Right lobe of liver (tissue), 6 donors: ENCODE results near the gene MAF. TPM values are rescaled to one million over a fixed set of nuclear protein-coding genes. Genes with fewer than 3 reads are reported as not detected.
A peak's percentile ranks its signal among the peaks of the same experiment; 100 is the strongest.

Experiments
- ATAC-seq, 4 donors: fragments of 200-7000 bp; cut with Tn5 transposase; one replicate each; pipeline ENCODE4 v1.9.1; 2020; ENCODE audit warnings: mild to moderate bottlenecking in 4 of 4, moderate library complexity in 4 of 4
- DNase-seq, 3 donors: peaks; one replicate each; pipeline ENCODE4 v3.0.0-alpha.2; 2020
- H3K27ac ChIP-seq, 3 donors: fragments of 200-600 bp; one replicate each; pipeline ENCODE4 v1.8.0; 2022
- H3K27me3 ChIP-seq, 2 donors: fragments of 200-600 bp; one replicate each; pipeline ENCODE4 v1.8.0; 2022
- H3K36me3 ChIP-seq, 4 donors: fragments of 200-600 bp; sonication (generic) in 1 of 4; one replicate each; pipeline versions ENCODE4 v1.5.1 to v1.8.0; 2017 to 2022; ENCODE audit warnings: control low read depth in 1 of 4
- H3K4me1 ChIP-seq, 4 donors: fragments of 200-600 bp; sonication (generic) in 1 of 4; one replicate each; pipeline versions ENCODE4 v1.5.1 to v1.8.0; 2017 to 2022; ENCODE audit warnings: control low read depth in 1 of 4
- H3K4me3 ChIP-seq, 3 donors: fragments of 200-600 bp; one replicate each; pipeline ENCODE4 v1.8.0; 2022
- H3K9me3 ChIP-seq, 4 donors: fragments of 200-600 bp; sonication (generic) in 1 of 4; one replicate each; pipeline versions ENCODE4 v1.5.1 to v1.8.0; 2017 to 2022; ENCODE audit warnings: control low read depth in 1 of 4
- POLR2A ChIP-seq: fragments of 450-650 bp; IDR thresholded peaks from one replicate; pipeline ENCODE4 v1.6.1; 2017; ENCODE audit warnings: antibody characterized with exemption, mild to moderate bottlenecking
- WGBS: methylation state at CpG from one replicate; pipeline ENCODE4 v1.1.6; 2018; ENCODE audit warnings: low coverage, low lambda C conversion rate; ENCODE audit not compliant: insufficient coverage; ENCODE audit errors: missing lambda C conversion rate; 5-methylcytosine and 5-hydroxymethylcytosine counted together
- intact Hi-C, 2 donors: fragments of 100-400 bp; cut with DNase I; formaldehyde crosslinking; loops; one replicate each; pipeline versions ENCODE4 v1.11.2 to v1.14.1; 2022
- total RNA-seq, 6 experiments: library from RNA; depleted of rRNA in 2 of 6; stranded (reverse); fragments of >200 nt in 2 of 6; fragmentation: NEBNext Ultra II Directional in 3 of 6; extraction: Animal tissue kit (Norgen Biotek cat#: 25700) in 3 of 6; gene quantifications; one replicate each; pipeline versions ENCODE4 v1.1.0 to v1.2.4, GENCODE V29; 2016 to 2023
- TF ChIP-seq, protein P1 (sequence below), 4 donors: fragments of 200-600 bp in 3 of 4; fragments of 450-650 bp in 1 of 4; IDR thresholded peaks; one replicate each; pipeline versions ENCODE4 v1.5.1 to v1.8.0; 2016 to 2022; ENCODE audit warnings: antibody characterized with exemption in 4 of 4, mild to moderate bottlenecking in 2 of 4
- donor health status: DM: no; HTN: yes; CAD: no.
- donor health status: DM: no; HTN: no; CAD: no.
- donor health status: DM: no; HTN: no; CAD: no.
- donor health status: DM: no; HTN: yes; CAD: no.
- donor health status: DM: no; HTN: yes; CAD: no.

Gene MAF
- total RNA-seq, 6 experiments from 2014 or later = 19.0 to 43.8 (median 27.7) TPM

GRCh38 chr16:79598063-79598347 is 2.5 kb downstream of the MAF start:
- no peak for ATAC-seq
- intact Hi-C loops = no loop called here
- 10% methylated on average over 3 of the region's 3 CpGs for WGBS
- Histone ChIP-seq H3K4me1 (peaks cover 0 to 44% (median 5%) of the 10 kb centered on the region in 4 donors), H3K36me3 (no peaks in the 10 kb centered on the region), H3K27ac (peak overlapping the region; percentile 81 to 91 (median 85)), H3K27me3 (no peaks in the 10 kb centered on the region), H3K4me3 (peak overlapping the region; percentile 70 to 72 (median 70)), H3K9me3 (no peaks in the 10 kb centered on the region)
- DNase-seq = no peak
- TF ChIP-seq, protein P1, sequence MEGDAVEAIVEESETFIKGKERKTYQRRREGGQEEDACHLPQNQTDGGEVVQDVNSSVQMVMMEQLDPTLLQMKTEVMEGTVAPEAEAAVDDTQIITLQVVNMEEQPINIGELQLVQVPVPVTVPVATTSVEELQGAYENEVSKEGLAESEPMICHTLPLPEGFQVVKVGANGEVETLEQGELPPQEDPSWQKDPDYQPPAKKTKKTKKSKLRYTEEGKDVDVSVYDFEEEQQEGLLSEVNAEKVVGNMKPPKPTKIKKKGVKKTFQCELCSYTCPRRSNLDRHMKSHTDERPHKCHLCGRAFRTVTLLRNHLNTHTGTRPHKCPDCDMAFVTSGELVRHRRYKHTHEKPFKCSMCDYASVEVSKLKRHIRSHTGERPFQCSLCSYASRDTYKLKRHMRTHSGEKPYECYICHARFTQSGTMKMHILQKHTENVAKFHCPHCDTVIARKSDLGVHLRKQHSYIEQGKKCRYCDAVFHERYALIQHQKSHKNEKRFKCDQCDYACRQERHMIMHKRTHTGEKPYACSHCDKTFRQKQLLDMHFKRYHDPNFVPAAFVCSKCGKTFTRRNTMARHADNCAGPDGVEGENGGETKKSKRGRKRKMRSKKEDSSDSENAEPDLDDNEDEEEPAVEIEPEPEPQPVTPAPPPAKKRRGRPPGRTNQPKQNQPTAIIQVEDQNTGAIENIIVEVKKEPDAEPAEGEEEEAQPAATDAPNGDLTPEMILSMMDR (IDR thresholded peaks at IDR 0.05) = no peak
- no peak for TF ChIP-seq POLR2A

DNA sequence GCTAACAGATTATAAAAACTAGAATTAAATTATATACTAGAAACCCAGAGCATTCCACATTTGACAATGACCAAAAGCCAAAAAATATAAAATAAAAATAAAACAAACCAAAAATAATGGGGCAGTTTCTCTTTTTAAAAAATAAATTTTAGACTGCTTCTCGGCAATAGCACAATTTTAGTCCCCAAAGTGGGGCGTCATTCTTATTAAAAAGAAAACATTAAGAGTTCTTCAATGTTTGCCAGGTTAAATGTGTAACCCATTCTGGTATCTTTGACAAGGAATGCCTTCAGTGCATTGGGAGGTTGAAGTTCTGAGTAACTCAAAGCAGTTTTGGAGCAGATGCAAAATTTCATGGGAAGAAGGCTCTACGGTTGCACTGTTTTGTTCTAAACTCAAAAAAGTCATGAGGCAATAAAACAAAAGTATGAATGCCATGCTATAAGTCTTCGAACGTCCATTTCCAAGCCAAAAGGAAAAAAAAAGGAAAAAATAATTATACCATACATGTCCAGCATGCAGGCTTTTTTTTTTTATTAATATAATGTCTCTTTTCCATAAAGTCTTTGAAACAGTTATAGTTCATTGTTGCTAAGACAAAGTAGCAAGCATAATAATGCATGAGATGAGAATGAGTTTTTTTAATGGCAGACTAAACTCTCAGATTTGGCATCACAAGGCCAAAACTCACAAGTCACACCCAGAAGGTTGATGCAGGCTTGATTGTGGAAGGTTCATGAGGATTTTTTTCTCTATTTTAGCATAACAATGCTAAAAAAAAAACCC is 3.1 kb downstream of the MAF start:
- intact Hi-C loops = no loop called here
- Histone ChIP-seq H3K4me3 (peak overlapping the region; percentile 70 to 72 (median 70)), H3K36me3 (no peaks in the 10 kb centered on the region), H3K27me3 (no peaks in the 10 kb centered on the region), H3K27ac (peak overlapping the region; percentile 81 to 91 (median 85)), H3K9me3 (no peaks in the 10 kb centered on the region), H3K4me1 (peaks cover 0 to 44% (median 7%) of the 10 kb centered on the region in 4 donors)
- ATAC-seq (no peak), DNase-seq (no peak)
- TF ChIP-seq, protein P1 (IDR thresholded peaks at IDR 0.05) = peak in 1 of 4 donors; percentile 4
- no peak for TF ChIP-seq POLR2A
- 4% methylated on average over 5 of the region's 5 CpGs for WGBS

GRCh38 chr16:79595931-79596450 is 4.5 kb downstream of the MAF start:
- peak overlapping the region; percentile 81 to 91 (median 85) for H3K27ac ChIP-seq
- WGBS = 37% methylated on average over 7 of the region's 7 CpGs
- no peak for ATAC-seq
- no peak for DNase-seq
- H3K4me1 ChIP-seq = peaks cover 0 to 46% (median 9%) of the 10 kb centered on the region in 4 donors
- no peak for TF ChIP-seq POLR2A
- TF ChIP-seq, protein P1 (IDR thresholded peaks at IDR 0.05) = no peak
- H3K36me3 ChIP-seq = no peaks in the 10 kb centered on the region
- H3K27me3 ChIP-seq = no peaks in the 10 kb centered on the region
- H3K9me3 ChIP-seq = no peaks in the 10 kb centered on the region
- peak overlapping the region; percentile 70 to 72 (median 70) for H3K4me3 ChIP-seq
- intact Hi-C loops = no loop called here

GRCh38 chr16:79595231-79595641 is 5.3 kb downstream of the MAF start:
- Histone ChIP-seq H3K27ac (peak overlapping the region; percentile 81 to 91 (median 85)), H3K4me3 (peak overlapping the region; percentile 70 to 72 (median 70)), H3K27me3 (no peaks in the 10 kb centered on the region), H3K9me3 (no peaks in the 10 kb centered on the region), H3K36me3 (no peaks in the 10 kb centered on the region), H3K4me1 (peaks cover 0 to 46% (median 9%) of the 10 kb centered on the region in 4 donors)
- peak in 1 of 4 donors; percentile 31 for ATAC-seq
- TF ChIP-seq POLR2A = no peak
- TF ChIP-seq, protein P1 (IDR thresholded peaks at IDR 0.05) = no peak
- DNase-seq = no peak
- intact Hi-C loops = no loop called here
- WGBS = 9% methylated on average over 5 of the region's 5 CpGs
